Endodermal cell (in vitro differentiated cells): ENCODE measurements around the gene DUT. TPM values are rescaled to one million over a fixed set of nuclear protein-coding genes. Genes with fewer than 3 reads are reported as not detected.
A peak's percentile ranks its signal among the peaks of the same experiment; 100 is the strongest.

Experiments used
- DNase-seq: peaks from one replicate; pipeline ENCODE4 v3.0.0-alpha.2; 2017
- H3K27ac ChIP-seq: 2 replicates; pipeline ENCODE4 v1.5.1; 2013; ENCODE audit warnings: mild to moderate bottlenecking, low read depth, low read length, moderate library complexity
- H3K27me3 ChIP-seq: 2 replicates; pipeline ENCODE4 v1.6.1; 2013; ENCODE audit warnings: mild to moderate bottlenecking, low read length, moderate library complexity; ENCODE audit not compliant: insufficient read depth, control insufficient read depth, poor library complexity, severe bottlenecking
- H3K36me3 ChIP-seq: 2 replicates; pipeline ENCODE4 v1.7.0; 2013; ENCODE audit warnings: mild to moderate bottlenecking, low read length, moderate library complexity; ENCODE audit not compliant: control insufficient read depth, insufficient read depth
- H3K4me1 ChIP-seq: one replicate; pipeline ENCODE4 v1.7.0; 2013; ENCODE audit warnings: low read length; ENCODE audit not compliant: control insufficient read depth, insufficient read depth
- H3K4me3 ChIP-seq: 2 replicates; pipeline ENCODE4 v1.5.1; 2013; ENCODE audit warnings: mild to moderate bottlenecking, low read length, moderate library complexity
- H3K9ac ChIP-seq: 2 replicates; pipeline ENCODE4 v1.6.1; 2013; ENCODE audit warnings: mild to moderate bottlenecking, low read length, moderate library complexity; ENCODE audit not compliant: poor library complexity, severe bottlenecking; ENCODE audit errors: extremely low read depth
- H3K9me3 ChIP-seq: 2 replicates; pipeline ENCODE4 v1.6.1; 2013; ENCODE audit warnings: mild to moderate bottlenecking, low read length, moderate library complexity; ENCODE audit not compliant: control insufficient read depth
- H3K27ac Mint-ChIP-seq: 2 replicates; pipeline ENCODE4 v1.8.0; 2020; ENCODE audit warnings: mixed read lengths
- H3K27me3 Mint-ChIP-seq: 2 replicates; pipeline ENCODE4 v1.8.0; 2021; ENCODE audit warnings: mild to moderate bottlenecking, mixed read lengths; ENCODE audit not compliant: insufficient read depth
- H3K36me3 Mint-ChIP-seq: 2 replicates; pipeline ENCODE4 v1.8.0; 2020; ENCODE audit warnings: low read depth, mixed read lengths
- H3K4me1 Mint-ChIP-seq: 2 replicates; pipeline ENCODE4 v1.8.0; 2020; ENCODE audit warnings: mixed read lengths
- H3K4me3 Mint-ChIP-seq: 2 replicates; pipeline ENCODE4 v1.8.0; 2020; ENCODE audit warnings: mild to moderate bottlenecking, moderate library complexity, mixed read lengths
- H3K9me3 Mint-ChIP-seq: 2 replicates; pipeline ENCODE4 v1.8.0; 2020; ENCODE audit warnings: mild to moderate bottlenecking, mixed read lengths
- CTCF ChIP-seq: fragments of 200-600 bp; sonication (generic); conservative IDR thresholded peaks from 2 replicates; pipeline ENCODE4 v1.5.0; 2021; ENCODE audit warnings: antibody characterized with exemption, mild to moderate bottlenecking
- WGBS, 2 experiments: methylation state at CpG; one replicate each; pipeline versions ENCODE4 v1.1.5 to v1.1.7; 2013; ENCODE audit warnings: missing lambda C conversion rate in 2 of 2, mixed read lengths in 1 of 2; ENCODE audit not compliant: insufficient coverage in 1 of 2, insufficient read length in 1 of 2; 5-methylcytosine and 5-hydroxymethylcytosine counted together
- total RNA-seq, 2 donors: library from RNA; stranded (reverse); fragmentation: NEBNext Ultra II Directional in 1 of 2; extraction: Animal tissue kit (Norgen Biotek cat#: 25700) in 1 of 2; gene quantifications; 2 replicates in 1 of 2; 3 replicates in 1 of 2; pipeline ENCODE4 v1.2.1, GENCODE V29; 2021

The DUT gene
- total RNA-seq, 2 donors from 2014 or later: 70.9 to 74.2 TPM

GRCh38 chr15:48330105-48330785 is 984 bp upstream of the DUT start:
- Mint-ChIP-seq H3K27ac (peak overlapping the region; percentile 97), H3K4me3 (peak overlapping the region; percentile 98), H3K36me3 (peaks cover 4% of the 10 kb centered on the region), H3K4me1 (peaks cover 32% of the 10 kb centered on the region), H3K27me3 (no peaks in the 10 kb centered on the region), H3K9me3 (no peaks in the 10 kb centered on the region)
- H3K4me3 ChIP-seq: peak overlapping the region; percentile 91
- H3K9me3 ChIP-seq: no peaks in the 10 kb centered on the region
- no peaks in the 10 kb centered on the region for H3K27me3 ChIP-seq
- H3K27ac ChIP-seq: no peak overlapping the region
- no peaks in the 10 kb centered on the region for H3K4me1 ChIP-seq
- 19% methylated on average over 11 of the region's 11 CpGs; no CpG with 5 or more reads in 1 of the 2 experiments for WGBS, 2 experiments
- H3K9ac ChIP-seq: peak overlapping the region; percentile 65
- H3K36me3 ChIP-seq: peaks cover 5% of the 10 kb centered on the region
- DNase-seq: no peak
- no peak for TF ChIP-seq CTCF

- no peaks in the 10 kb centered on the region for H3K27me3 ChIP-seq
- peaks cover 27% of the 10 kb centered on the region for H3K4me1 Mint-ChIP-seq
- no peaks in the 10 kb centered on the region for H3K9me3 Mint-ChIP-seq
- H3K9ac ChIP-seq: peak overlapping the region; percentile 65
- DNase-seq: peak; percentile 87
- peak overlapping the region; percentile 98 for H3K4me3 Mint-ChIP-seq
- H3K27me3 Mint-ChIP-seq: no peaks in the 10 kb centered on the region
- no peak for TF ChIP-seq CTCF
- peaks cover 16% of the 10 kb centered on the region for H3K36me3 Mint-ChIP-seq
- no peaks in the 10 kb centered on the region for H3K9me3 ChIP-seq
- H3K4me1 ChIP-seq: no peaks in the 10 kb centered on the region
- H3K4me3 ChIP-seq: peak overlapping the region; percentile 91
- peak overlapping the region; percentile 90 for H3K27ac Mint-ChIP-seq
- peaks cover 13% of the 10 kb centered on the region for H3K36me3 ChIP-seq
- 0% methylated on average over 5 to 59 of the region's 64 CpGs for WGBS, 2 experiments
- peak overlapping the region; percentile 92 for H3K27ac ChIP-seq
Observed at GRCh38 chr15:48331796-48332641, 790 bp downstream of the DUT start.

- Mint-ChIP-seq H3K27me3 (no peaks in the 10 kb centered on the region), H3K9me3 (no peaks in the 10 kb centered on the region), H3K36me3 (peaks cover 16% of the 10 kb centered on the region), H3K4me3 (peak overlapping the region; percentile 98), H3K4me1 (peaks cover 27% of the 10 kb centered on the region), H3K27ac (no peak overlapping the region)
- DNase-seq: no peak
- H3K36me3 ChIP-seq: peaks cover 14% of the 10 kb centered on the region
- no peak overlapping the region for H3K27ac ChIP-seq
- WGBS, 2 experiments: 19 to 22% methylated on average over 7 to 9 of the region's 9 CpGs
- no peaks in the 10 kb centered on the region for H3K27me3 ChIP-seq
- no peaks in the 10 kb centered on the region for H3K4me1 ChIP-seq
- TF ChIP-seq CTCF: no peak
- H3K9ac ChIP-seq: peak overlapping the region; percentile 65
- H3K9me3 ChIP-seq: no peaks in the 10 kb centered on the region
- peak overlapping the region; percentile 91 for H3K4me3 ChIP-seq
Observed at GRCh38 chr15:48332642-48333034, 1.4 kb downstream of the DUT start.
